ENCODE measurements around the gene PHF2. TPM values are rescaled to one million over a fixed set of nuclear protein-coding genes. Genes with fewer than 3 reads are reported as not detected.

The PHF2 gene
- polyA plus RNA-seq, 4 donors, result 8.6 to 21.2 (median 12.8) TPM

- WGBS, 3 donors, result 92 to 95% (median 94%) methylated on average over 22 of the region's 22 CpGs
- Histone ChIP-seq H3K9me3 (ENCODE audit: control insufficient read depth in 2 of 2, insufficient read depth in 1 of 2, low read depth in 1 of 2, low read length in 1 of 2) (no peaks in the 10 kb centered on the region), H3K27me3 (ENCODE audit: control insufficient read depth in 3 of 3, insufficient read depth in 3 of 3, low read length in 3 of 3) (no peaks in the 10 kb centered on the region), H3K36me3 (ENCODE audit: control insufficient read depth in 3 of 3, insufficient read depth in 2 of 3, low read depth in 1 of 3, low read length in 3 of 3) (peaks cover 0 to 92% (median 3%) of the 10 kb centered on the region in 3 donors), H3K4me3 (ENCODE audit: low read depth in 1 of 3, low read length in 3 of 3) (no peak overlapping the region), H3K4me1 (ENCODE audit: control insufficient read depth in 3 of 3, insufficient read depth in 2 of 3, low read depth in 1 of 3, low read length in 2 of 3) (no peaks in the 10 kb centered on the region), H3K27ac (ENCODE audit: low read depth in 1 of 3, low read length in 2 of 3) (no peak overlapping the region)
- DNase-seq, result no peak
- no peak for FAIRE-seq
Observed at GRCh38 chr9:93655621-93656425, 79.4 kb downstream of the PHF2 start.

DNA sequence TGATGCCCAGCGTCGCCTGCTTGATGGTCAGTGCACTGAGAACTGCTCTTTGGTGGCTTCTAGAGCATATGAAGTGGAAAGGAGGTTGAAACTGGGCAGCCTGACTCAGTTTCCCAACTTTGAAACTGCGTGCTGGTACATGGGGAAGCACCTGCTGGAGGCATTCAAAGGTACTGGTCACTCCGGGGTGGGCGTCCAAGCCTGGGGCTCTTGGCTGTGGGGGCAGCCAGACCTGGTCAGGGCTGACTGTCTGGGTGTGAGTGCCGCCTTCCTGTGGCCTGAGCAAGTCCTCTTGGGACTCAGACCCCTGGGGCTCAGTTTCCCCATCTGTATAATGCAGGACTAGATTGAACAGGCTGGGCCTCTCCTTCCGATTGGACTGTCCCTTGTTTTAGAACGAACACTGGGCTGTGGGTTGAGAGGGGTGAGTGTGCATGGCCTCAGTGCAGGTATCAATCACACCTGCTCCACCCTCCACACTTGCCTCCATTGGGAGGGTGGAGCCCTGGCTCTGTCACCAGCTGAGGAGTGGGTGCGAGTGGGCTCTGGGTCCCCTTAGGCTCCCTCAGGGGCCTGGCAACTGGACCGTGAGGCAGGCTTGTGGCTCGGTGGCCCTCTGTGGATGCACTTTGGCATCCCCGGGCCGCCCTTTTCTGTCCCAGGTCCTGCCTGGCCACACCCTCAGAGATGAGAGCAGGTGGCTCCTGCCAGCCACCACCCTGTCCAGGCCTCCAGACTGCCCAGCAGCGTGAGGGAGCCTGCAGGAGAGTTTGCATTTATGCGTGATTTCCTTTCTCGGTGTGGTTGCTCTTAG, 80.2 kb downstream of the PHF2 start:
- Histone ChIP-seq H3K4me1 (ENCODE audit: control insufficient read depth in 3 of 3, insufficient read depth in 2 of 3, low read depth in 1 of 3, low read length in 2 of 3) (no peaks in the 10 kb centered on the region), H3K36me3 (ENCODE audit: control insufficient read depth in 3 of 3, insufficient read depth in 2 of 3, low read depth in 1 of 3, low read length in 3 of 3) (peaks cover 0 to 89% (median 3%) of the 10 kb centered on the region in 3 donors), H3K27me3 (ENCODE audit: control insufficient read depth in 3 of 3, insufficient read depth in 3 of 3, low read length in 3 of 3) (no peaks in the 10 kb centered on the region), H3K9me3 (ENCODE audit: control insufficient read depth in 2 of 2, insufficient read depth in 1 of 2, low read depth in 1 of 2, low read length in 1 of 2) (no peaks in the 10 kb centered on the region), H3K4me3 (ENCODE audit: low read depth in 1 of 3, low read length in 3 of 3) (no peak overlapping the region), H3K27ac (ENCODE audit: low read depth in 1 of 3, low read length in 2 of 3) (no peak overlapping the region)
- FAIRE-seq (no peak), DNase-seq (no peak)
- 95 to 96% (median 96%) methylated on average over 16 of the region's 16 CpGs for WGBS, 3 donors

- Histone ChIP-seq H3K27ac (ENCODE audit: low read depth in 1 of 3, low read length in 2 of 3) (no peak overlapping the region), H3K36me3 (ENCODE audit: control insufficient read depth in 3 of 3, insufficient read depth in 2 of 3, low read depth in 1 of 3, low read length in 3 of 3) (peaks cover 0 to 82% (median 3%) of the 10 kb centered on the region in 3 donors), H3K4me3 (ENCODE audit: low read depth in 1 of 3, low read length in 3 of 3) (no peak overlapping the region), H3K27me3 (ENCODE audit: control insufficient read depth in 3 of 3, insufficient read depth in 3 of 3, low read length in 3 of 3) (no peaks in the 10 kb centered on the region), H3K4me1 (ENCODE audit: control insufficient read depth in 3 of 3, insufficient read depth in 2 of 3, low read depth in 1 of 3, low read length in 2 of 3) (no peaks in the 10 kb centered on the region), H3K9me3 (ENCODE audit: control insufficient read depth in 2 of 2, insufficient read depth in 1 of 2, low read depth in 1 of 2, low read length in 1 of 2) (no peaks in the 10 kb centered on the region)
- WGBS, 3 donors, result 97% methylated on average over 8 of the region's 8 CpGs
- DNase-seq (no peak), FAIRE-seq (no peak)
Observed at GRCh38 chr9:93657331-93658111, 81.1 kb downstream of the PHF2 start.

DNA sequence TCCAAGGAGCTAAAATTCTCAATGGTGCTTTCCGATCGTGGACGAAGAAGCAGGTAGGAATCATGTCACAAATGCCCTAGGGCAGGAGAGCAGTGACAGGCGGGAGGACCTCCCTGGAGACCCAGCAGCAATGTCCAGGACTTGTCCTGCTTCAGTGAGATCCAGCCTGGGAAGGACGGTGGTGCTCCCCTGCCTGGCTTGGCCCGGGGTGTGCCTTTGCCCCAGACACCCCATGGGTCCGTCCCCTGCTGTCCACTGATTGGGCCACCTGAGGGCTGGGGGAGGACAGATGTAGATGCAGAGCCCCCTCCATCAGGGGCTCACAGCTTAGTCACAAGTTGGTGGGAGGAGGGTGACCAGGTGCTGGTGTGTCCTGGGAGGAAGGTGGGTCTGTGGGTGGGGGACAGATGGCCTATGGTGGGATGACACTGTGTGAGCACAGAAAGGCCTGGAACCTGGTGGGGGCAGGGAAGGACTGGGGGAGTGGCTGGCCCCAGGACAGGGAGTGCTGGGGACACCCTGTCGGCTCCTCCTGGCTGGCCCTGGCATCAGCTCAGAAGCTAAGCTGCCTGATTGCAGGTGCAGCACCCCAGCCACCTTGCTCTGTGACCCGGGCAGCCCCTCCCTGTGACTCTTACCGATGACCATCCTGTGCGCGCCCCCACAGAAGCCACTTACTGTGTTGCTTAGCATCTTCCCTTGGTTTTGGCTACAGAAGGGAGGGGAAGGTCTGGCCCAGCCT, 82.0 kb downstream of the PHF2 start:
- Histone ChIP-seq H3K27me3 (ENCODE audit: control insufficient read depth in 3 of 3, insufficient read depth in 3 of 3, low read length in 3 of 3) (no peaks in the 10 kb centered on the region), H3K4me3 (ENCODE audit: low read depth in 1 of 3, low read length in 3 of 3) (no peak overlapping the region), H3K9me3 (ENCODE audit: control insufficient read depth in 2 of 2, insufficient read depth in 1 of 2, low read depth in 1 of 2, low read length in 1 of 2) (no peaks in the 10 kb centered on the region), H3K27ac (ENCODE audit: low read depth in 1 of 3, low read length in 2 of 3) (no peak overlapping the region), H3K36me3 (ENCODE audit: control insufficient read depth in 3 of 3, insufficient read depth in 2 of 3, low read depth in 1 of 3, low read length in 3 of 3) (peaks cover 0 to 82% (median 5%) of the 10 kb centered on the region in 3 donors), H3K4me1 (ENCODE audit: control insufficient read depth in 3 of 3, insufficient read depth in 2 of 3, low read depth in 1 of 3, low read length in 2 of 3) (no peaks in the 10 kb centered on the region)
- DNase-seq (no peak), FAIRE-seq (no peak)
- WGBS, 3 donors, result 95 to 97% (median 96%) methylated on average over 12 of the region's 12 CpGs

GRCh38 chr9:93659044-93659836, 82.9 kb downstream of the PHF2 start:
- Histone ChIP-seq H3K27me3 (ENCODE audit: control insufficient read depth in 3 of 3, insufficient read depth in 3 of 3, low read length in 3 of 3) (no peaks in the 10 kb centered on the region), H3K9me3 (ENCODE audit: control insufficient read depth in 2 of 2, insufficient read depth in 1 of 2, low read depth in 1 of 2, low read length in 1 of 2) (no peaks in the 10 kb centered on the region), H3K4me1 (ENCODE audit: control insufficient read depth in 3 of 3, insufficient read depth in 2 of 3, low read depth in 1 of 3, low read length in 2 of 3) (no peaks in the 10 kb centered on the region), H3K4me3 (ENCODE audit: low read depth in 1 of 3, low read length in 3 of 3) (no peak overlapping the region), H3K36me3 (ENCODE audit: control insufficient read depth in 3 of 3, insufficient read depth in 2 of 3, low read depth in 1 of 3, low read length in 3 of 3) (peaks cover 0 to 82% (median 6%) of the 10 kb centered on the region in 3 donors), H3K27ac (ENCODE audit: low read depth in 1 of 3, low read length in 2 of 3) (no peak overlapping the region)
- WGBS, 3 donors, result 96 to 99% (median 96%) methylated on average over 12 of the region's 12 CpGs
- DNase-seq (no peak), FAIRE-seq (no peak)

DNA sequence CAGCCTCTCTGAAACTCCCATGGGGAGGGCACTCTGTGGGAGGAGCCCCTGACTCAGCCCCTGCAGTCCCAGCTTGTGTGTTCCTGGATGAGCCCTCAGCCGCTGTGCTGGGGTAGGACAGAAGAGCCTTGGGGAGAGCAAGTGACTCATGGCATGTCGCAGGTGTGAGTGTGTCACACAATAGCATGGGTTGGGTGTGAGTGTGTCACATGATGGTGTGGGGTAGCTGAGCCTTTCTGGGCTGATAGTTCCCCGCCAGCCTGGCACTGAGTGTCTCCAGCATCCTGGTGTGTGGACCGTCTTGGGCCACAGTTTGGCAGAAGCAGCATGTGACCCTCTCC, 83.4 kb downstream of the PHF2 start:
- DNase-seq, result no peak
- H3K9me3 ChIP-seq (ENCODE audit: control insufficient read depth in 2 of 2, insufficient read depth in 1 of 2, low read depth in 1 of 2, low read length in 1 of 2), result no peaks in the 10 kb centered on the region
- no peaks in the 10 kb centered on the region for H3K4me1 ChIP-seq (ENCODE audit: control insufficient read depth in 3 of 3, insufficient read depth in 2 of 3, low read depth in 1 of 3, low read length in 2 of 3)
- WGBS, 3 donors, result 94 to 97% (median 97%) methylated on average over 4 of the region's 4 CpGs
- H3K36me3 ChIP-seq (ENCODE audit: control insufficient read depth in 3 of 3, insufficient read depth in 2 of 3, low read depth in 1 of 3, low read length in 3 of 3), result peaks cover 0 to 82% (median 6%) of the 10 kb centered on the region in 3 donors
- H3K27ac ChIP-seq (ENCODE audit: low read depth in 1 of 3, low read length in 2 of 3), result no peak overlapping the region
- H3K27me3 ChIP-seq (ENCODE audit: control insufficient read depth in 3 of 3, insufficient read depth in 3 of 3, low read length in 3 of 3), result no peaks in the 10 kb centered on the region
- no peak overlapping the region for H3K4me3 ChIP-seq (ENCODE audit: low read depth in 1 of 3, low read length in 3 of 3)
- no peak for FAIRE-seq

GRCh38 chr9:93660352-93661046, 84.1 kb downstream of the PHF2 start:
- H3K27ac ChIP-seq (ENCODE audit: low read depth in 1 of 3, low read length in 2 of 3), result no peak overlapping the region
- H3K9me3 ChIP-seq (ENCODE audit: control insufficient read depth in 2 of 2, insufficient read depth in 1 of 2, low read depth in 1 of 2, low read length in 1 of 2), result no peaks in the 10 kb centered on the region
- H3K36me3 ChIP-seq (ENCODE audit: control insufficient read depth in 3 of 3, insufficient read depth in 2 of 3, low read depth in 1 of 3, low read length in 3 of 3), result peaks cover 2 to 82% (median 8%) of the 10 kb centered on the region in 3 donors
- no peak overlapping the region for H3K4me3 ChIP-seq (ENCODE audit: low read depth in 1 of 3, low read length in 3 of 3)
- WGBS, 3 donors, result 95 to 100% (median 98%) methylated on average over 5 of the region's 5 CpGs
- H3K4me1 ChIP-seq (ENCODE audit: control insufficient read depth in 3 of 3, insufficient read depth in 2 of 3, low read depth in 1 of 3, low read length in 2 of 3), result no peaks in the 10 kb centered on the region
- no peak for DNase-seq
- no peaks in the 10 kb centered on the region for H3K27me3 ChIP-seq (ENCODE audit: control insufficient read depth in 3 of 3, insufficient read depth in 3 of 3, low read length in 3 of 3)
- FAIRE-seq, result no peak

Measured in small intestine (tissue), 7 donors.